Measurements from ENCODE around the gene SAP30BP. TPM values are rescaled to one million over a fixed set of nuclear protein-coding genes. Genes with fewer than 3 reads are reported as not detected.

SAP30BP gene
- 10 to 100 TPM; 61.2 to 83.6 (median 71.5) TPM for polyA plus RNA-seq (ENCODE audit: insufficient read length in 10 of 10)
- long read RNA-seq, donor 1, transcript SAP30BP-225 (11 exons, 2,722 nt): major isoform, 13 of 21 reads
- long read RNA-seq, donor 1, partial matches to known transcripts: 0 of 21 reads
- long read RNA-seq, donor 1, other reads (novel, unspliced or antisense): 0 of 21 reads
- long read RNA-seq, donor 2, transcript SAP30BP-225 (11 exons, 2,722 nt): major isoform, 10 of 16 reads
- long read RNA-seq, donor 2, partial matches to known transcripts: 0 of 16 reads
- long read RNA-seq, donor 2, other reads (novel, unspliced or antisense): 0 of 16 reads
- long read RNA-seq, donor 3: 0 reads
- long read RNA-seq, donor 4, transcript SAP30BP-225 (11 exons, 2,722 nt): major isoform, 10 of 15 reads
- long read RNA-seq, donor 4, partial matches to known transcripts: 0 of 15 reads
- long read RNA-seq, donor 4, other reads (novel, unspliced or antisense): 0 of 15 reads
- long read RNA-seq, donor 5, transcript SAP30BP-204 (6 exons, 1,097 nt): minor isoform, 9 of 24 reads
- long read RNA-seq, donor 5, transcript SAP30BP-225 (11 exons, 2,722 nt): major isoform, 12 of 24 reads
- long read RNA-seq, donor 5, partial matches to known transcripts: 0 of 24 reads
- long read RNA-seq, donor 5, other reads (novel, unspliced or antisense): 0 of 24 reads
- long read RNA-seq, donor 6, transcript SAP30BP-225 (11 exons, 2,722 nt): major isoform, 18 of 25 reads
- long read RNA-seq, donor 6, partial matches to known transcripts: 0 of 25 reads
- long read RNA-seq, donor 6, other reads (novel, unspliced or antisense): 0 of 25 reads
- long read RNA-seq, donor 7, transcript SAP30BP-225 (11 exons, 2,722 nt): major isoform, 12 of 21 reads
- long read RNA-seq, donor 7, partial matches to known transcripts: 0 of 21 reads
- long read RNA-seq, donor 7, other reads (novel, unspliced or antisense): 0 of 21 reads
- long read RNA-seq, donor 8, transcript SAP30BP-204 (6 exons, 1,097 nt): minor isoform, 5 of 20 reads
- long read RNA-seq, donor 8, transcript SAP30BP-225 (11 exons, 2,722 nt): major isoform, 8 of 20 reads
- long read RNA-seq, donor 8, partial matches to known transcripts: 0 of 20 reads
- long read RNA-seq, donor 8, other reads (novel, unspliced or antisense): 0 of 20 reads
- long read RNA-seq, donor 9, partial matches to known transcripts: 0 of 3 reads
- long read RNA-seq, donor 9, other reads (novel, unspliced or antisense): 0 of 3 reads

DNA sequence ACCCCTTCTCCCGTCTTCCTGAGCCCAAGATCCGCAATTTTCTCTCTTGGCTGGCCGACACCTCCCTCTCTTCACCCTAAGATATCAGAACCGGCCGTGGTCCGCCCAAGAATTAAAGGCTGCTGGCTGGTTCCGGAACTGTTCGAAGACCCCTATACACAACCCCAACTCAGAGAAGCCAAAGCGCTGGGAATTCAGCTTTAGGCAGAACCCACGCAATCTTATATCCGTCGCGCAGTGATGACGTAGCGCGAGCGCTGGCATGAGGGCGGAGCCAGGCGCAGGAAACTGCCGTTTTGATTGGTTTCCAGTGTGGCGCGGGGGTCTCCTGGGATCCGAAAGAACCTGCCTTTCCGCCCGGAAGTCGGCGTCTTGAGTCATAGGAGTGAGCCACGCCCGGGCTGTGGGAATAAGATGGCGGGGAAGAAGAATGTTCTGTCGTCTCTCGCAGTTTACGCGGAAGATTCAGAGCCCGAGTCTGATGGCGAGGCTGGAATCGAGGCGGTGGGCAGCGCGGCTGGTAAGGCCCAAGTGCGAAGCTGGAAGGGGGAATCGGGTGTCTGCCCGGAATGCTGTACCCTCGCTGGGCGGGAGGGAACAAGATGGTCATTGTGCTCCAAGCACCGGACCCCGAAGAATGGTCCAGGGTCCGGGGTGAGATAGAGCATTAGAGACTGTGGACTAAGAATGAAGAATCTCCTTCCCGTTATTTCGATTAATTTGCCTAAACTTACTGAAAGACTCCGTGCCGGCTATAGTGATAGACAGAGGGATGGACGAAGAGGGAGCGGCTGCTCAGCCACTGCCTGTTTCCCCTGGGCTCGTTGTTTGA, at the start of gene SAP30BP, which contains the start of gene RECQL5:
SAP30BP (plus strand) TSS at position 380 of the 832 bp plus-strand sequence; CDS start at position 415, 35 bp downstream.
RECQL5 (minus strand) TSS at position 196 of the 832 bp plus-strand sequence. CDS start 597 bp downstream, outside the sequence.
- DNase-seq: peak; percentile 98 to 100 (median 99)

GRCh38 chr17:75617675-75618074, 49.5 kb upstream of the SAP30BP start:
- no peak for DNase-seq

- no peak for DNase-seq
Observed at GRCh38 chr17:75619506-75620431, 47.4 kb upstream of the SAP30BP start.

- DNase-seq: no peak
Observed at GRCh38 chr17:75621489-75621888, 45.6 kb upstream of the SAP30BP start.

- DNase-seq: no peak
Observed at GRCh38 chr17:75622076-75622475, 45.1 kb upstream of the SAP30BP start.

DNA sequence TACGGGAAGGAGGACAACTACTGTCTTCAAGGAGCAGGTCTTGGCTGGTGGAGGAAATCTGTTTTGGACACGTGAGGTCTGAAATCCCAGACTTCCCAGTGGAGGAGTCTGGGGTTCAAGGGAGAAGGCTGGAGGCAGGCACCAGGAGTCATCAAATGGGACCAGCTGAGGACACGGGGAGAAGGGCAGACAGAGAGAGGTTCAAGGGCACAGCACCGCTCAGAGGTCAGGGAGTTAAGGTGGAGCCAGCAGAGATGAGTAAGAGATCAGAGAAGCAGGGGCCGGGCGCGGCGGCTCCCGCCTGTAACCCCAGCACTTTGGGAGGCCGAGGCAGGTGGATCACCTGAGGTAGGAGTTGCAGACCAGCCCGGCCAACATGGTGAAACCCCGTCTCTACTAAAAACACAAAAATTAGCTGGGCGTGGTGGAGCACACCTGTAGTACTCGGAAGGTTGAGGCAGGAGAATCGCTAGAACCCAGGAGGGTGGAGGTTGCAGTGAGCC, 44.3 kb upstream of the SAP30BP start:
- no peak for DNase-seq

DNA sequence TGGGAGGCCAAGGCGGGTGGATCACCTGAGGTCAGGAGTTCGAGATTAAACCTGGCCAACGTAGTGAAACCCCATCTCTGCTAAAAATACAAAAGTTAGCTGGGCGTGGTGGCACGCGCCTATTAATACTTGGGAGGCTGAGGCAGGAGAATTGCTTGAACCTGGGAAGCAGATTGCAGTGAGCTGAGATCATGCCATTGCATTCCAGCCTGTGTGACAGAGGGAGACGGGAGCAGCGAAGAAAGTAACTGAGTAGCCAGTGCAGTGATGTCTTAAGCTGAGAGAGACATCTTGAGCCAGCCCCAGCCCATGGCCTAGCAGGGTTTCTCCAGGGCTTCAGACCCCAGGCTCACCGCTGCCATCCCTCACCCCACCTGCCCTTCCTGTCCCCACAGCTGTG, 43.8 kb upstream of the SAP30BP start:
- DNase-seq: no peak

DNA sequence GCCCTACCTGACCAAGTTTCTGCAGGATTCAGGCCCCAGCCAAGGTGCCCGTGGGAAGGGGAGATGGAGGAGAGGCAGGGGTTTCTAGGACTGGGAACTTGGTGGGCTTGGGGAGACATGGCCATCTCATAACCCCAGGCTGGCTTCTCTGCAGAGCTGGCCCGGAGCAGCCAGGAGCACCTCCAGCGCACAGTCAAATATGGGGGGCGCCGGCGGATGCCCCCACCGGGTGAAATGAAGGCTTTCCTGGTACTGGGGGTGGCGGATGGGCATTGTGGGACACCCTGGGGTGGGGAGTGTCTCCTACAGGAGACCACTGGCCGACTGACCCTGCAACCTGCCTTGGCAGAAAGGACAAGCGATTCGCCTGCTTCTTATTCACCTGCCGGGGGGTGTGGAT, 43.1 kb upstream of the SAP30BP start:
- no peak for DNase-seq

DNA sequence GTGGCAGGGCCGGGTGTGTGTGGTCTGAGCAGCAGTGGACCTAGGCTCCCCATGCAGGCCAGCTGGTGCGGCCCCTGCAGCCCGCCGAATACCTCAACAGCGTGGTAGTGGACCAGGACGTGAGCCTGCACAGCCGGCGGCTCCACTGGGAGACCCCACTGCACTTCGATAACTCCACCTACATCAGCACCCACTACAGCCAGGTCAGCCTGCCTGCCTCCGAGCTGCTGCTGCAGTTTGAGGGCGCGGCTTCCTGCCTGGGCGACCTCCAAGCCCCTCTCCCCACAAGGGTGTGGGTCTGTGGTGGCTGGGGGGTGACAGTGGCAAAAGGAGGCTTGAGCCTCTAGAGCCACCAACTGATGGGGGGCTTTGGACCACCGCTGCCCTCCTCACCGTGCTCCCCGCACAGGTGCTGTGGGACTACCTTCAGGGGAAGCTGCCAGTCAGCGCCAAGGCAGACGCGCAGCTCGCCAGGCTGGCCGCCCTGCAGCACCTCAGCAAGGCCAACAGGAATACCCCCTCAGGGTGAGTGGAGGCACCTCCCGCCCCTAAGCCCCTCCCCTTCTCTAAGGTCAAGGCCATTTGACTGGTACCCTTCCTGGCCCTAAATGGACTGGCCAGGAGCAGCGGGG, 42.3 kb upstream of the SAP30BP start:
- no peak for DNase-seq

- DNase-seq: peak in 1 of 3 donors; percentile 52
Observed at GRCh38 chr17:75625813-75626486, 41.2 kb upstream of the SAP30BP start.

DNA sequence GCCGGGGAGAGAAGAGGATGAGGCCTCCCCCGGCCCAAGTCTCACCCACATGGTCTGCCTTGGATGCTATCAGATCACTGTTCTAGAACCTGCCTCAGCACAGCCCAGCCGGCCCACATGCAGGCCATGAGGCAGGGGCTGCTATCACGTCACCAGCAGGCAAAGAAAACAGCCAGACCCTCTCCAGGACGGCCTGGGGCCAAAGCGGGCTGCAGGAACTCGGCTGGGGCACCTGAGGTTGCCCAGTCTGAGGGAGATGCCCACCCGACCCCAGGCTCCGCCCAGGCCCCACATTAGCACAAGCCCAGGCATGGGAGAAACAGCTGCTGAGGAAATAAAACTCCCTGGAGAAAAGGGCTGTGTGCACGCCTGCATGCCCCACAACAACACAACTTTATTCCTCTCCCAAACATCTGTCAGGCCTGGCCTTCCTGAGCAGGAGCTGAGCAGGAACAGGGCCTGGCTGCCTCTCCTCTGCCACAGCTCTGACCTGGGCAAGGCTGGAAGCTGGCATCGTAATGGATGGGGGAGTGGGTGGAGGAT, 40.6 kb upstream of the SAP30BP start:
- DNase-seq: no peak

GRCh38 chr17:75627094-75627493, 40.0 kb upstream of the SAP30BP start:
- DNase-seq: no peak

DNA sequence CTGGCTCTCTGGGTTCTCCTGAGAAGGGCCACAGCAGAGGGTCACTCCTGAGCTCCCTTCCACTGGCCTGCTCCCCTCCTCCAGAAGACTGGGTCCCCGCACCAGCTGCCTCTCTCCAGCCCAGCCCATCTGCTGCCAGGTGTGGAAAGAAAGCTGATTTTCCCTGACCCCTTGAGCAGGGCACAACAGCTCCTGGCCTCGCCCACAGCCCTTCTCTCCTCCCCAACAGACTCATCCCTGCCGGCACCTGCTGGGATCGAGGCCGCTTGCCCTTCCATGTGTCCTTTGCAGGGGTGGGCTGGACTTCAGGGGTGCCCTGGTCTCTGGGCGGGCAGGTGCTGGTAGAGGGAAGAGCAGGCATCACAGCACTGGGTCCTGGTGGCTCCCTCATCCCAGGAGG, 38.7 kb upstream of the SAP30BP start:
- DNase-seq: no peak

- no peak for DNase-seq
Observed at GRCh38 chr17:75629157-75629556, 38.0 kb upstream of the SAP30BP start.

GRCh38 chr17:75630071-75630917, 36.8 kb upstream of the SAP30BP start:
- DNase-seq: no peak

DNA sequence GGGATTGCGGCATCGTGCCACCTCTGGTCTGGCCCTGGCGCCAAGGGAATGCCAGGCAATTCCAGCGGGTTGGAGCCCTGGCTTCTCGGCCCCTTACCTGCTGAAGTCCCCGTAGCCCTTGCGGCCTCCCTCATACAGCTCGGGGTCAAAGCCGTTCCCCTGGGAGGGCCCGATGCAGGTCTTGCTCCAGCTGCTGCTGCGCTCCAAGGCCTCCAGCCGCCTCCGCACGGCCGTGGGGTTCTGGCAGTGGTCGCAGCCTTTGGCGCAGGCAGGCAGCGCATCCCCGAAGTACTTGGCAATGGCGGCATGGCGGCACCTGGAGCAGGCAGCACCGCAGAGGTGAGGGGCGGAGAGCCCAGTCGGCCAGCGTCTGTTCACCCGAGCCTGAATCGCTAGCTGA, 35.8 kb upstream of the SAP30BP start:
- DNase-seq: no peak

DNA sequence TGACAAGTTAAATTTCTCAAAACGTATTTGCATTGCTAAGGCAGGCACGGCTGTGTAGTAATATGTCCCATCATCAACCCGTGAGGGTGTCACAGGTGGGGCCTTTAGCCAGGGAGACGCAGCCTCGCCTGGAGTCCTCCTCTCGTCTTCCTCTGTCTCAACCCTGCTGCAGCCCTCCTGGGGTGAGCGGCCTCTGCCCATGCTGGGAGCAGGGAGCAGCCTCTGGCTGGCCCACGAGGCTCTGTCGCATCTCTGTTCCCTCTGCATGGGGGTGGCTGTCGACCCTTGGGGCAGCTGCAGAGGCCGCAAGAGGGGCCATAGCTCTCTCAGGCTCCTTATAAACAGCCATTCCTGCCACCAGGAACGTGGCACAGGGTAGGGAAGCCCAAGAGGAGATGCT, 34.7 kb upstream of the SAP30BP start:
- DNase-seq: no peak
